GM19372 (cell line): ENCODE results near the gene ANKRD12.
A peak's percentile ranks its signal among the peaks of the same experiment; 100 is the strongest.
"Not testable (repeated sequence)": the region's sequence is repeated elsewhere in the genome, so short reads cannot be mapped to it uniquely, and the experiment has no call there.

Experiments used
- ATAC-seq: cut with Tn5 transposase; IDR thresholded peaks from one replicate; pipeline ENCODE4 v1.9.1; 2021; ENCODE audit warnings: mild to moderate bottlenecking, low read depth, moderate library complexity; ENCODE audit not compliant: unreplicated experiment

The ANKRD12 gene

GRCh38 chr18:9139400-9140039 is 2.9 kb downstream of the ANKRD12 start:
- ATAC-seq = no peak

- ATAC-seq = no peak
These were observed 3.8 kb downstream of the ANKRD12 start for GRCh38 chr18:9140381-9140780.

- no peak for ATAC-seq
These were observed 4.4 kb downstream of the ANKRD12 start for GRCh38 chr18:9140984-9141383.

GRCh38 chr18:9146224-9146623 is 9.6 kb downstream of the ANKRD12 start:
- ATAC-seq = no peak

- peak; percentile 44 for ATAC-seq
These were observed 11.0 kb downstream of the ANKRD12 start for GRCh38 chr18:9147440-9148202.

- no peak for ATAC-seq
These were observed 11.6 kb downstream of the ANKRD12 start for GRCh38 chr18:9148203-9148552.

GRCh38 chr18:9150121-9150520 is 13.5 kb downstream of the ANKRD12 start:
- no peak for ATAC-seq

GRCh38 chr18:9153256-9153655 is 16.7 kb downstream of the ANKRD12 start:
- no peak for ATAC-seq

- no peak for ATAC-seq
These were observed 20.1 kb downstream of the ANKRD12 start for GRCh38 chr18:9156604-9157249.

GRCh38 chr18:9157806-9158205 is 21.2 kb downstream of the ANKRD12 start:
- no peak for ATAC-seq

GRCh38 chr18:9160014-9160413 is 23.4 kb downstream of the ANKRD12 start:
- no peak for ATAC-seq

- ATAC-seq = not testable (repeated sequence)
These were observed 26.1 kb downstream of the ANKRD12 start for GRCh38 chr18:9162663-9163062.

GRCh38 chr18:9164149-9164548 is 27.6 kb downstream of the ANKRD12 start:
- ATAC-seq = not testable (repeated sequence)

- ATAC-seq = not testable (repeated sequence)
These were observed 29.3 kb downstream of the ANKRD12 start for GRCh38 chr18:9165883-9166282.

GRCh38 chr18:9169515-9169914 is 32.9 kb downstream of the ANKRD12 start:
- ATAC-seq = not testable (repeated sequence)

GRCh38 chr18:9171919-9172318 is 35.3 kb downstream of the ANKRD12 start:
- ATAC-seq = not testable (repeated sequence)

- ATAC-seq = no peak
These were observed 36.0 kb downstream of the ANKRD12 start for GRCh38 chr18:9172506-9173127.

- ATAC-seq = no peak
These were observed 37.2 kb downstream of the ANKRD12 start for GRCh38 chr18:9173770-9174233.

- no peak for ATAC-seq
These were observed 37.7 kb downstream of the ANKRD12 start for GRCh38 chr18:9174302-9174701.

- ATAC-seq = no peak
These were observed 38.5 kb downstream of the ANKRD12 start for GRCh38 chr18:9175115-9175514.

GRCh38 chr18:9177031-9177430 is 40.5 kb downstream of the ANKRD12 start:
- ATAC-seq = no peak
